Keratinocyte (primary cell): Measurements from ENCODE around the gene SUMO4. TPM values are rescaled to one million over a fixed set of nuclear protein-coding genes. Genes with fewer than 3 reads are reported as not detected.

Experiments used
- DNase-seq: peaks from one replicate; pipeline ENCODE4 v3.0.0-alpha.2; 2011; ENCODE audit warnings: low read depth, missing footprints, low spot score
- FAIRE-seq: peaks from 2 replicates; lab custom pipeline; 2011; peaks lifted over from hg19 to GRCh38; lab: Jason Lieb, UNC
- H2AFZ ChIP-seq: 2 replicates; pipeline ENCODE4 v1.6.0; 2012; ENCODE audit warnings: low read length, control low read depth, inconsistent platforms; ENCODE audit not compliant: control insufficient read depth
- H3K27ac ChIP-seq: 2 replicates; pipeline ENCODE4 v1.5.1; 2011; ENCODE audit warnings: low read length; ENCODE audit not compliant: control insufficient read depth, insufficient read depth
- H3K27me3 ChIP-seq: 3 replicates; pipeline ENCODE4 v1.6.0; 2011; ENCODE audit warnings: low read length; ENCODE audit not compliant: control insufficient read depth, insufficient read depth; ENCODE audit errors: extremely low read depth
- H3K36me3 ChIP-seq, 2 experiments: 2 replicates in 1 of 2; 3 replicates in 1 of 2; pipeline ENCODE4 v1.5.1; 2011; ENCODE audit warnings: low read length in 2 of 2, mild to moderate bottlenecking in 1 of 2; ENCODE audit not compliant: control insufficient read depth in 2 of 2, insufficient read depth in 2 of 2; ENCODE audit errors: extremely low read depth in 1 of 2
- H3K4me1 ChIP-seq: 3 replicates; pipeline ENCODE4 v1.5.1; 2011; ENCODE audit warnings: low read length; ENCODE audit not compliant: control insufficient read depth, insufficient read depth; ENCODE audit errors: extremely low read depth
- H3K4me2 ChIP-seq: 3 replicates; pipeline ENCODE4 v1.6.0; 2011; ENCODE audit warnings: low read depth, low read length; ENCODE audit not compliant: control insufficient read depth, insufficient read depth; ENCODE audit errors: extremely low read depth
- H3K4me3 ChIP-seq, 3 experiments: fragments of 200-600 bp in 1 of 3; sonication (generic) in 1 of 3; 2 replicates in 2 of 3; 3 replicates in 1 of 3; pipeline ENCODE4 v1.5.1; 2011 to 2016; ENCODE audit warnings: low read length in 3 of 3, mild to moderate bottlenecking in 3 of 3, control low read depth in 2 of 3, inconsistent platforms in 1 of 3, low read depth in 1 of 3, mixed read lengths in 1 of 3, mixed run types in 1 of 3, moderate library complexity in 1 of 3; ENCODE audit not compliant: control insufficient read depth in 2 of 3, insufficient read depth in 2 of 3; ENCODE audit errors: extremely low read depth in 1 of 3
- H3K79me2 ChIP-seq: 2 replicates; pipeline ENCODE4 v1.6.0; 2012; ENCODE audit warnings: low read length; ENCODE audit not compliant: control insufficient read depth, insufficient read depth
- H3K9ac ChIP-seq: 3 replicates; pipeline ENCODE4 v1.6.0; 2011; ENCODE audit warnings: low read length; ENCODE audit not compliant: control insufficient read depth, insufficient read depth; ENCODE audit errors: extremely low read depth
- H3K9me1 ChIP-seq: 3 replicates; pipeline ENCODE4 v1.6.0; 2011; ENCODE audit warnings: low read length; ENCODE audit not compliant: control insufficient read depth, insufficient read depth; ENCODE audit errors: extremely low read depth
- H3K9me3 ChIP-seq: 2 replicates; pipeline ENCODE4 v1.5.1; 2012; ENCODE audit warnings: low read depth, low read length; ENCODE audit not compliant: control insufficient read depth
- H4K20me1 ChIP-seq: 3 replicates; pipeline ENCODE4 v1.6.0; 2011; ENCODE audit warnings: low read length; ENCODE audit not compliant: control insufficient read depth, insufficient read depth; ENCODE audit errors: extremely low read depth
- CTCF ChIP-seq, 3 experiments: IDR thresholded peaks in 1 of 3; conservative IDR thresholded peaks in 1 of 3; optimal IDR thresholded peaks in 1 of 3; 2 replicates in 2 of 3; 3 replicates in 1 of 3; pipeline versions ENCODE3 to v1.5.1; 2011; ENCODE audit warnings: low read length in 3 of 3, mild to moderate bottlenecking in 3 of 3, moderate library complexity in 2 of 3, control low read depth in 1 of 3, inconsistent platforms in 1 of 3; ENCODE audit not compliant: insufficient read depth in 2 of 3; ENCODE audit errors: extremely low read depth in 1 of 3
- EZH2 ChIP-seq: IDR thresholded peaks from one replicate; pipeline ENCODE4 v1.6.1; 2012; ENCODE audit warnings: inconsistent platforms, mild to moderate bottlenecking, low read length, moderate library complexity
- dilution Hi-C: fragments of 300-500 bp; cut with MboI; formaldehyde crosslinking; loops from one replicate; pipeline ENCODE4 v1.7.0; 2020; ENCODE audit warnings: low sequenced_read_pairs; ENCODE audit not compliant: extremely low pct_ligation_motif_present
- polyA plus RNA-seq, 5 experiments: library from polyadenylated mRNA; depleted of rRNA in 3 of 5; stranded (reverse) in 3 of 5; stranded (forward) in 1 of 5; unstranded in 1 of 5; fragments of >200 nt; gene quantifications; 1 replicate in 1 of 5; 2 replicates in 3 of 5; 3 replicates in 1 of 5; pipeline versions ENCODE4 v1.2.1 to v1.2.3, GENCODE V29; 2011 to 2012; ENCODE audit warnings: missing spikeins in 2 of 5, low read depth in 1 of 5, low replicate concordance in 1 of 5

Gene SUMO4
- polyA plus RNA-seq, 1 donor (not counting 4 experiments of a cell fraction or from before 2014, with no cell fraction given), result 0.09 TPM

- dilution Hi-C loops, result no loop called here
- FAIRE-seq, result no peak
Observed at GRCh38 chr6:149384464-149384863, 15.6 kb upstream of the SUMO4 start.

GRCh38 chr6:149385998-149386646 lies 13.9 kb upstream of the SUMO4 start:
- TF ChIP-seq EZH2, result no peak
- TF ChIP-seq CTCF (optimal IDR thresholded peaks at IDR 0.05 in 1 of 3, IDR thresholded peaks at IDR 0.05 in 1 of 3, conservative IDR thresholded peaks at IDR 0.05 in 1 of 3; ENCODE audit: extremely low read depth in 1 of 3, insufficient read depth in 2 of 3, low read length in 3 of 3), result no peak
- Histone ChIP-seq H2AFZ (no peak overlapping the region), H3K4me1 (peaks cover 4% of the 10 kb centered on the region), H3K27me3 (no peaks in the 10 kb centered on the region), H3K9me3 (peaks cover 5% of the 10 kb centered on the region), H4K20me1 (no peaks in the 10 kb centered on the region), H3K36me3 (peaks cover 3 to 5% of the 10 kb centered on the region in 2 experiments), H3K79me2 (peaks cover 22% of the 10 kb centered on the region), H3K9me1 (no peaks in the 10 kb centered on the region), H3K27ac (no peak overlapping the region), H3K9ac (no peak overlapping the region), H3K4me3 (no peak overlapping the region), H3K4me2 (no peak overlapping the region)
- no peak for DNase-seq
- FAIRE-seq, result no peak
- dilution Hi-C loops, result no loop called here

More at GRCh38 chr6:149384464-149384863, 15.6 kb upstream of the SUMO4 start:
- peaks cover 5 to 8% of the 10 kb centered on the region in 2 experiments for H3K36me3 ChIP-seq
- no peaks in the 10 kb centered on the region for H3K27me3 ChIP-seq
- H3K4me2 ChIP-seq, result no peak overlapping the region
- no peak overlapping the region for H3K27ac ChIP-seq
- no peak overlapping the region for H2AFZ ChIP-seq
- no peak overlapping the region for H3K9ac ChIP-seq
- TF ChIP-seq EZH2 (no peak), CTCF (optimal IDR thresholded peaks at IDR 0.05 in 1 of 3, IDR thresholded peaks at IDR 0.05 in 1 of 3, conservative IDR thresholded peaks at IDR 0.05 in 1 of 3; ENCODE audit: extremely low read depth in 1 of 3, insufficient read depth in 2 of 3, low read length in 3 of 3) (no peak)
- H3K4me3 ChIP-seq, result no peak overlapping the region
- H3K9me3 ChIP-seq, result peaks cover 5% of the 10 kb centered on the region
- DNase-seq, result no peak
- peaks cover 4% of the 10 kb centered on the region for H3K4me1 ChIP-seq
- H4K20me1 ChIP-seq, result no peaks in the 10 kb centered on the region
- H3K9me1 ChIP-seq, result no peaks in the 10 kb centered on the region
- peaks cover 23% of the 10 kb centered on the region for H3K79me2 ChIP-seq
